ENCODE data around the gene ALPP. TPM values are rescaled to one million over a fixed set of nuclear protein-coding genes. Genes with fewer than 3 reads are reported as not detected.

Gene ALPP
- total RNA-seq = not detected

GRCh38 chr2:232378735-232379151, at the start of gene ALPP:
Gene ALPP, plus strand, starts transcription at chr2:232378751. Its CDS starts 52 bp downstream, at chr2:232378803.

GRCh38 chr2:232406556-232407310, 28.2 kb downstream of the ALPP start, which contains the start of gene ALPG:
Gene ALPG, plus strand, starts transcription at chr2:232406844. Its CDS starts 51 bp downstream, at chr2:232406895.

Other genes starting within 250 kb of the ALPP start
- gene ALPG, start 28.1 kb downstream of the ALPP start, total RNA-seq = not detected
- not detected for gene ALPI, start 77.4 kb downstream of the ALPP start, total RNA-seq
- gene ECEL1, start 109.1 kb downstream of the ALPP start, total RNA-seq = not detected
- gene PRSS56, start 141.6 kb downstream of the ALPP start, total RNA-seq = not detected
- not detected for gene CHRND, start 147.4 kb downstream of the ALPP start, total RNA-seq
- gene CHRNG, start 160.9 kb downstream of the ALPP start, total RNA-seq = not detected
- 10 to 100 TPM; 10.1 TPM for gene TIGD1, start 171.8 kb downstream of the ALPP start, total RNA-seq
- 10 to 100 TPM; 72.2 to 73.3 TPM for gene EIF4E2, start 171.9 kb downstream of the ALPP start, total RNA-seq